GM23338 (cell line): ENCODE data around the gene CPLX4. TPM values are rescaled to one million over a fixed set of nuclear protein-coding genes. Genes with fewer than 3 reads are reported as not detected.
A peak's percentile ranks its signal among the peaks of the same experiment; 100 is the strongest.

Experiments
- ATAC-seq: fragments of 200-7000 bp; cut with Tn5 transposase; 3 replicates; pipeline ENCODE4 v1.9.1; 2020
- DNase-seq: peaks from one replicate; pipeline ENCODE4 v3.0.0-alpha.2; 2015; ENCODE audit warnings: low spot score
- H2AFZ ChIP-seq: fragments of 200-600 bp; sonication (generic); 2 replicates; pipeline ENCODE4 v1.8.0; 2016; ENCODE audit warnings: antibody characterized with exemption, mild to moderate bottlenecking, moderate library complexity
- H3F3A ChIP-seq: fragments of 200-600 bp; sonication (generic); replicated peaks from 2 replicates; pipeline ENCODE4 v1.8.0; 2017; ENCODE audit warnings: antibody characterized with exemption, mixed run types, low read depth
- H3K27ac ChIP-seq: fragments of 200-600 bp; sonication (generic); 2 replicates; pipeline ENCODE4 v1.6.1; 2016; ENCODE audit warnings: low read depth
- H3K27me3 ChIP-seq: fragments of 200-600 bp; sonication (generic); 2 replicates; pipeline ENCODE4 v1.8.0; 2016; ENCODE audit warnings: mild to moderate bottlenecking, mixed run types, moderate library complexity; ENCODE audit not compliant: insufficient read depth
- H3K36me3 ChIP-seq: fragments of 200-600 bp; sonication (generic); 2 replicates; pipeline ENCODE4 v1.8.0; 2016; ENCODE audit warnings: mild to moderate bottlenecking; ENCODE audit not compliant: insufficient read depth
- H3K4me1 ChIP-seq: fragments of 200-600 bp; sonication (generic); 2 replicates; pipeline ENCODE4 v1.8.0; 2016; ENCODE audit warnings: mild to moderate bottlenecking, moderate library complexity; ENCODE audit not compliant: insufficient read depth
- H3K4me2 ChIP-seq: fragments of 200-600 bp; sonication (generic); 2 replicates; pipeline ENCODE4 v1.7.1; 2017; ENCODE audit warnings: mixed run types
- H3K4me3 ChIP-seq: fragments of 200-600 bp; sonication (generic); 2 replicates; pipeline ENCODE4 v1.6.1; 2016; ENCODE audit warnings: mixed run types
- H3K79me2 ChIP-seq: fragments of 200-600 bp; sonication (generic); replicated peaks from 2 replicates; pipeline ENCODE4 v1.8.0; 2017; ENCODE audit warnings: mild to moderate bottlenecking; ENCODE audit not compliant: insufficient read depth
- H3K9me2 ChIP-seq: fragments of 200-600 bp; sonication (generic); 2 replicates; pipeline ENCODE4 v1.8.0; 2017; ENCODE audit not compliant: insufficient read depth
- H4K20me1 ChIP-seq: fragments of 200-600 bp; sonication (generic); replicated peaks from 2 replicates; pipeline ENCODE4 v1.8.0; 2017; ENCODE audit warnings: mild to moderate bottlenecking; ENCODE audit not compliant: insufficient read depth
- H3K27ac Mint-ChIP-seq: 2 replicates; pipeline ENCODE4 v1.8.0; 2020; ENCODE audit warnings: inconsistent platforms, mild to moderate bottlenecking, moderate library complexity, mixed read lengths
- H3K27me3 Mint-ChIP-seq: 3 replicates; pipeline ENCODE4 v1.8.0; 2022; ENCODE audit warnings: low read depth, mild to moderate bottlenecking, moderate library complexity, mixed read lengths, inconsistent platforms; ENCODE audit not compliant: insufficient read depth, poor library complexity
- H3K36me3 Mint-ChIP-seq: 3 replicates; pipeline ENCODE4 v1.8.0; 2021; ENCODE audit warnings: low read depth, mild to moderate bottlenecking, inconsistent platforms, moderate library complexity, mixed read lengths
- H3K4me1 Mint-ChIP-seq: 3 replicates; pipeline ENCODE4 v1.8.0; 2020; ENCODE audit warnings: mild to moderate bottlenecking, inconsistent platforms, mixed read lengths
- H3K4me3 Mint-ChIP-seq: 3 replicates; pipeline ENCODE4 v1.8.0; 2021; ENCODE audit warnings: moderate library complexity, mild to moderate bottlenecking, inconsistent platforms, mixed read lengths
- H3K9me3 Mint-ChIP-seq: 3 replicates; pipeline ENCODE4 v1.8.0; 2020; ENCODE audit warnings: moderate library complexity, mild to moderate bottlenecking, inconsistent platforms, mixed read lengths
- ETS1 ChIP-seq: IDR thresholded peaks from 2 replicates; pipeline ENCODE4 v1.6.1; 2016; ENCODE audit warnings: antibody characterized with exemption
- EZH2 ChIP-seq: fragments of 200-600 bp; sonication (generic); IDR thresholded peaks from one replicate; pipeline ENCODE4 v1.8.0; 2017; ENCODE audit warnings: antibody characterized with exemption, mild to moderate bottlenecking, low read depth; ENCODE audit not compliant: unreplicated experiment
- ZNF462 ChIP-seq: fragments of 250-450 bp; sonication (Bioruptor Pico); IDR thresholded peaks from 2 replicates; pipeline ENCODE4 v1.5.0; 2020; ENCODE audit warnings: mild to moderate bottlenecking, moderate library complexity
- polyA plus RNA-seq: library from polyadenylated mRNA; unstranded; fragments of >200 nt; fragmentation: Nextera tagmentation; extraction: Ambion mirVana; gene quantifications from 2 replicates; pipeline ENCODE4 v1.2.1, GENCODE V29; 2016
- total RNA-seq: library from RNA; depleted of rRNA; stranded (reverse); fragments of >200 nt; shearing (Covaris generic); gene quantifications from 2 replicates; pipeline ENCODE4 v1.2.3, GENCODE V29; 2014

CPLX4 gene
- total and polyA plus RNA-seq, 2 experiments from 2014 or later = not detected

GRCh38 chr18:59273759-59274532, 44.5 kb downstream of the CPLX4 start (continued):
- TF ChIP-seq ZNF462 (no peak), ETS1 (no peak)

GRCh38 chr18:59272891-59273758, 45.3 kb downstream of the CPLX4 start, which contains the start of gene RAX:
Gene RAX (minus strand): TSS chr18:59273454. CDS start chr18:59273206, 248 bp downstream.
- Mint-ChIP-seq H3K27ac (no peak within 1 kb of the TSS), H3K4me1 (peaks cover 48% of the 10 kb centered on the region), H3K9me3 (peaks cover 3% of the 10 kb centered on the region; the same call in 2 of the 3 replicates), H3K27me3 (peaks cover 85% of the 10 kb centered on the region), H3K4me3 (peak within 1 kb of the TSS; percentile 84), H3K36me3 (no peaks in the 10 kb centered on the region)
- peaks cover 59% of the 10 kb centered on the region for H3K4me1 ChIP-seq
- H3K9me2 ChIP-seq = no peaks in the 10 kb centered on the region
- peaks cover 25% of the 10 kb centered on the region for H3F3A ChIP-seq
- peak within 1 kb of the TSS; percentile 99 for H2AFZ ChIP-seq
- H3K27me3 ChIP-seq = peaks cover 99% of the 10 kb centered on the region
- peak within 1 kb of the TSS; percentile 88 for H3K4me3 ChIP-seq
- peaks cover 25% of the 10 kb centered on the region; the same call in 1 of the 2 replicates for H4K20me1 ChIP-seq
- no peak within 1 kb of the TSS for H3K27ac ChIP-seq
- DNase-seq (peak; percentile 95), ATAC-seq (peak; percentile 67)
- H3K4me2 ChIP-seq = peak within 1 kb of the TSS; percentile 98
- no peaks in the 10 kb centered on the region for H3K79me2 ChIP-seq
- H3K36me3 ChIP-seq = no peaks in the 10 kb centered on the region
- TF ChIP-seq ZNF462 (no peak), EZH2 (peak; percentile 8)
